Hepatocyte (in vitro differentiated cells): ENCODE data around the gene EIPR1.

Experiments
- CTCF ChIP-seq: fragments of 200-600 bp; sonication (generic); IDR thresholded peaks from 2 replicates; pipeline ENCODE4 v1.5.1; 2016; ENCODE audit warnings: antibody characterized with exemption, mild to moderate bottlenecking; ENCODE audit not compliant: poor library complexity
- EZH2 ChIP-seq: fragments of 200-600 bp; sonication (generic); IDR thresholded peaks from 2 replicates; pipeline ENCODE4 v1.6.1; 2016; ENCODE audit warnings: antibody characterized with exemption, mild to moderate bottlenecking, borderline replicate concordance

GRCh38 chr2:3233877-3234276, 143.7 kb downstream of the EIPR1 start:
- no peak for TF ChIP-seq CTCF
- TF ChIP-seq EZH2 = no peak
